NT2/D1 (cell line): ENCODE data around the gene TTC21A.

Experiments
- SUZ12 ChIP-seq: IDR thresholded peaks from 2 replicates; pipeline ENCODE4 v1.6.1; 2011; ENCODE audit not compliant: insufficient read length, insufficient read depth; ENCODE audit errors: extremely low read depth
- YY1 ChIP-seq: IDR thresholded peaks from 2 replicates; pipeline ENCODE4 v1.6.1; 2011; ENCODE audit not compliant: insufficient read length, insufficient read depth

DNA sequence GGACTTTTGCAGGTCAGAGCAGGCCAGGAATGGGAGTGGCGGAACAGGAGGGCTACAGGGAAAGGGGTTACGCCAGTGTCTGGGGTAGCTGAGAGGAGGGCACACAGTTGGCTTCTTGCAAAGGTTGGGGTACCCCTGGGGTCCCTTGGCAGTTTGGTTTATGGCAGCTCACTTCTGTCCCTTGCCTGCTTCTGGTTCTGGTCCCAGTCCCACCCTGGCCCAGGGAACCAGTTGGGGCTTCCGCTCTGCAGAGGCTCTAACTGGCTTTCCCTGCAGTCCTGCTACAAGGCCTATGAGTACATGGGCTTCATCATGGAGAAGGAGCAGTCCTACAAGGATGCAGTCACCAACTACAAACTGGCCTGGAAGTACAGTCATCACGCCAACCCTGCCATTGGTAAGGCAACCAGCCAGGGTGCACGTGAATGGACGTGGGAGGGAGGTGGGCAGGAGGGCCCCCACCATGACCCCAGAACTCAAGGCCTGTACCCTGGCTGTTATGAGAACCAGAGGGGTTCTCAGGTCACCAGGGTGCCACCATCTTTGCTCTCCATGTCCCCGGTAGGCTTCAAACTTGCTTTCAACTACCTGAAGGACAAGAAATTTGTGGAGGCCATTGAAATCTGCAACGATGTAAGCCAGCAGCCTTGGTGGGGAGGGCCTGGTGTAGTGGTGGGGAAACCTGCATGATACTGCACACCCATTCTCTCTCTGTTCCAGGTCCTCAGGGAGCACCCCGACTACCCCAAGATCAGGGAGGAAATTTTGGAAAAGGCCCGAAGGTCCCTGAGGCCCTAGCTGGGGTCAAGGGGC, 30.7 kb downstream of the TTC21A start:
- no peak for TF ChIP-seq SUZ12
- no peak for TF ChIP-seq YY1
